Adipocyte (in vitro differentiated cells): ENCODE results near the gene SORD.
A peak's percentile ranks its signal among the peaks of the same experiment; 100 is the strongest.
"Not testable (repeated sequence)": the region's sequence is repeated elsewhere in the genome, so short reads cannot be mapped to it uniquely, and the experiment has no call there.

Source experiments
- DNase-seq: peaks from one replicate; pipeline ENCODE4 v3.0.0-alpha.2; 2015; ENCODE audit warnings: low read depth
- H3K27me3 ChIP-seq: replicated peaks from 2 replicates; pipeline ENCODE4 v1.7.0; 2013; ENCODE audit warnings: mild to moderate bottlenecking, low read length, moderate library complexity; ENCODE audit not compliant: control insufficient read depth, insufficient read depth
- H3K36me3 ChIP-seq: 2 replicates; pipeline ENCODE4 v1.7.0; 2013; ENCODE audit warnings: low read length, mild to moderate bottlenecking, moderate library complexity; ENCODE audit not compliant: control insufficient read depth, insufficient read depth, severe bottlenecking
- H3K4me1 ChIP-seq: 2 replicates; pipeline ENCODE4 v1.7.0; 2013; ENCODE audit warnings: mild to moderate bottlenecking, low read length, moderate library complexity; ENCODE audit not compliant: control insufficient read depth, insufficient read depth
- H3K4me3 ChIP-seq: 2 replicates; pipeline ENCODE4 v1.7.0; 2013; ENCODE audit warnings: mild to moderate bottlenecking, low read length, moderate library complexity
- H3K9ac ChIP-seq: 2 replicates; pipeline ENCODE4 v1.7.0; 2013; ENCODE audit warnings: mild to moderate bottlenecking, low read length, moderate library complexity
- H3K9me3 ChIP-seq: 2 replicates; pipeline ENCODE4 v1.7.0; 2013; ENCODE audit warnings: mild to moderate bottlenecking, low read length, moderate library complexity; ENCODE audit not compliant: control insufficient read depth

Gene SORD

DNA sequence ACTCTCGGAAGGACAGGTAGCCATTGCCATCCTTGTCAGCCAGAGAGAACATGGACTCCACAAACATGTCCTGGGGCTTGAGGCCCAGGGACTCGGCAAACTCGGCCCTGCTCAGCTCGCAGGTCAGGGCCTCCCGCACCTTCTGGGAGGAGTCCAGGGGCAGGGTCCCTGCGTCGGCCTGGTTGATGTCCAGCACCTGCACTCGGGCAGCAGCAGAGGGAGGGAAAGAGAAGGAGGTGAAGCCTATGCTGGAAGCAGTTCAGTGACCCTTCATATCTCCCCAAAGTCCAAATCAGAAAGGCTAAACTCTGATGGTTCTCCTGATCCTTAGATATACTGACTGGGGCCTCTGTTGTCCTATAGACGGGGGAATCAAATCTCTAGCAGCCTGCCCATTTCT, 81.2 kb downstream of the SORD start:
- not testable (repeated sequence) for H3K9ac ChIP-seq, H3K4me1 ChIP-seq, H3K36me3 ChIP-seq, H3K4me3 ChIP-seq, DNase-seq, H3K9me3 ChIP-seq
- H3K27me3 ChIP-seq, result peaks cover 57% of the 10 kb centered on the region

GRCh38 chr15:45105586-45105985, 82.6 kb downstream of the SORD start:
- H3K27me3 ChIP-seq, result peaks cover 59% of the 10 kb centered on the region

GRCh38 chr15:45106002-45106790, 83.2 kb downstream of the SORD start:
- no peak overlapping the region for H3K9ac ChIP-seq
- H3K27me3 ChIP-seq, result peaks cover 58% of the 10 kb centered on the region
- no peak for DNase-seq
- no peaks in the 10 kb centered on the region for H3K36me3 ChIP-seq
- H3K4me3 ChIP-seq, result no peak overlapping the region
- no peaks in the 10 kb centered on the region for H3K4me1 ChIP-seq
- H3K9me3 ChIP-seq, result no peaks in the 10 kb centered on the region

More at GRCh38 chr15:45105586-45105985, 82.6 kb downstream of the SORD start:
- H3K36me3 ChIP-seq, result no peaks in the 10 kb centered on the region
- H3K9ac ChIP-seq, result no peak overlapping the region
- no peaks in the 10 kb centered on the region for H3K9me3 ChIP-seq
- H3K4me1 ChIP-seq, result no peaks in the 10 kb centered on the region
- no peak for DNase-seq
- H3K4me3 ChIP-seq, result no peak overlapping the region

GRCh38 chr15:45107941-45108630, 85.1 kb downstream of the SORD start:
- Histone ChIP-seq H3K4me3 (no peak overlapping the region), H3K27me3 (peaks cover 61% of the 10 kb centered on the region), H3K36me3 (no peaks in the 10 kb centered on the region), H3K4me1 (peaks cover 4% of the 10 kb centered on the region), H3K9ac (no peak overlapping the region), H3K9me3 (no peaks in the 10 kb centered on the region)
- DNase-seq, result no peak

- H3K36me3 ChIP-seq, result no peaks in the 10 kb centered on the region
- no peak for DNase-seq
These were observed 87.3 kb downstream of the SORD start for GRCh38 chr15:45110256-45110820.

DNA sequence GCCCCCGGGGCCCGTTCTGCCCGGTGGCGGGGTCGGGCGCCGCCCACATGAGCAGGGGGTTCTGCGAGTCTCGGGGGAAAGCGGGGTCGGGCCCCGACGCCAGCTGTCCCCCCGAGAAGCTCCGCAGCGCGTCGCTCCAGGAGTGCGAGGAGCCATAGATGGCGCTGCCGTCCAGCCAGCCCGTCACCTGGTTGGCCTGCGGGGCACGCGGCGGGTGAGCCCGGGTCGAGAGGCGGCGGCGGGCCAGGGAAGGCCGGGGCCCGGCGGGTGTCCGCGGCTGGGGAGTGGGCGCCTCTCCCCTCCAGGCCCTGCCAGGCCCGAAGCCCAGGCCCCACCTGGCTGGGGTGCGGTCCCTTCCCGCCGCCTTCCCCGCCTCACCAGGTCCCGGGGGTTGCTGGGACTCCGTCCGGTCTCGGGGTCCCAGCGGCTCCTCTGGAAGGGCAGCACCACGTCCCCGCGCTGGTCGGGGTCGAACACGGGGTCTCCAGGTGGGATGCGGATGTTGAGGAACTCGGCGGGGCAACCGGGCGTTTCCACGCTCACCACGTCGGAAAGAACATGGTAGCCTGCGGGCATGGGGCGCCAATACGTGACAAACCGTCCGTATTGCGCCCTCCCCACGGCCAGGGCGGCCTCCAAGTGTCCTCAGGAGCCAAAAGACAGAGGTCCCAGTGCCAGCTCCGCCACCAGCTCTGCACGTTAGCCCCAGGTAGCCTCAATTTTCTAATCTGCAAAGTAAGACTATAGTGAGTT, 88.6 kb downstream of the SORD start:
- DNase-seq, result no peak
- Histone ChIP-seq H3K4me3 (no peak overlapping the region), H3K27me3 (peaks cover 76% of the 10 kb centered on the region), H3K4me1 (peaks cover 4% of the 10 kb centered on the region), H3K36me3 (no peaks in the 10 kb centered on the region), H3K9ac (no peak overlapping the region), H3K9me3 (no peaks in the 10 kb centered on the region)

More at GRCh38 chr15:45110256-45110820, 87.3 kb downstream of the SORD start:
- H3K27me3 ChIP-seq, result peaks cover 70% of the 10 kb centered on the region
- no peak overlapping the region for H3K4me3 ChIP-seq
- H3K9me3 ChIP-seq, result no peaks in the 10 kb centered on the region
- H3K9ac ChIP-seq, result no peak overlapping the region
- H3K4me1 ChIP-seq, result peaks cover 4% of the 10 kb centered on the region

DNA sequence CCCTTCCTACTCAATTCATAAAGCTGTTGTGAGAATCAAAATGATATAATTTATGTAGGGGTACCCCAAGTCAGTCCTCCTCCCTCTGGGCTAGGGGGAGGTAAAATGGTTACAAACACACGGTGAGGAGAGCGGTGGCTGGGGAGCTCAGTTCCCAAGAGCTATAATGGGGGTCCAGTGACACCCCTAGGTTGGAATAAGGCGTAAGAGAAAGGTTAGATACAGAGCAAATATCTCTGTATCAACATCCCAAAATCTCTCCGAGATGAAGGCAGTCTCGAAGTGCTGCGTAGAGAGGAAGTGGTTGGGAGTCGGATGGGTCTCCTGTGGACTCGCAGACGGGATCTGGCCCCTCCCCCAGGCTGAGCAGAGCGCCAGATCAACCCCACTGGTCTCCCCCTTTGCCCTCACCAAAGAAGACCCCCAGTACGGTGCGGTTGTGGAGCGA, 89.2 kb downstream of the SORD start:
- no peak for DNase-seq
- Histone ChIP-seq H3K36me3 (no peaks in the 10 kb centered on the region), H3K9ac (no peak overlapping the region), H3K4me3 (no peak overlapping the region), H3K9me3 (no peaks in the 10 kb centered on the region), H3K4me1 (peaks cover 4% of the 10 kb centered on the region), H3K27me3 (peaks cover 76% of the 10 kb centered on the region)

- DNase-seq, result no peak
- Histone ChIP-seq H3K27me3 (peaks cover 81% of the 10 kb centered on the region), H3K9ac (no peak overlapping the region), H3K4me3 (no peak overlapping the region), H3K36me3 (no peaks in the 10 kb centered on the region), H3K9me3 (no peaks in the 10 kb centered on the region), H3K4me1 (peaks cover 6% of the 10 kb centered on the region)
These were observed 89.8 kb downstream of the SORD start for GRCh38 chr15:45112591-45113379.

DNA sequence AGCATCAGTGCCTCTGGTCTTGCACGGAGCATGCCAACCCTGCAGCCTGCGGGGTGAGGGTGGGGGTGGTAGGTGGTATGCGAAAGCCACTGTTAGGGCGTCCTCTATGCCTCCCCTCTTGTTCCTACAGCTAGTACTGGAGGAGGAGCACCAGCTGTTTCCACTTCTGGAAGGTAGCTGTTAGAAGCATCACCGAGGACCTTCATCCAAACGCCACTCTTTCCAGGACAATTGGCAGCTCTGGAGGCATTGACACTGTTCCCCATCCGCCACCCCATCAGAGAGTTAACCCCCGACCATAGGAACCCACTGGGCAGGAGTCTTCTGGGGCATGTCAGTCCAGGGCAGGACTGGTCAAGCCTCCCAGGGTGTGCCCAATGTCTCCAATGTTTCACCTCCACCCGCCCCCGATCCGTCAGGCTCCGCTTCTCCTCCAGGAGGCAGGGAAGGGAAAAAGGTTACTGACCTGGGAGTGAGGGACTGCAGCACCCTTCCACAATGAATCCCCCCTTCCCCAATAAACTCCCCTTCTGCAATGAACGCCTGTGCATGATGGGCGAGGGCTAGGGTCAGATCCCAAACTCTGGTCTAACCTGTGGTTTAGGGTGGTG, 90.5 kb downstream of the SORD start:
- Histone ChIP-seq H3K27me3 (peaks cover 81% of the 10 kb centered on the region), H3K4me3 (no peak overlapping the region), H3K9me3 (no peaks in the 10 kb centered on the region), H3K36me3 (no peaks in the 10 kb centered on the region), H3K4me1 (peaks cover 7% of the 10 kb centered on the region), H3K9ac (no peak overlapping the region)
- DNase-seq, result no peak

- DNase-seq, result peak; percentile 31
- H3K4me3 ChIP-seq, result no peak within 1 kb of the TSS
These were observed 91.2 kb downstream of the SORD start, which contains the start of the genes DUOX2 and DUOXA2 for GRCh38 chr15:45114076-45114750. Gene DUOX2 (minus strand): TSS chr15:45114172. CDS start chr15:45113411, 761 bp downstream. Gene DUOXA2 (plus strand): TSS chr15:45114326. CDS start chr15:45114606, 280 bp downstream.

More at GRCh38 chr15:45114076-45114750, 91.2 kb downstream of the SORD start, which contains the start of the genes DUOX2 and DUOXA2:
- H3K9me3 ChIP-seq, result no peaks in the 10 kb centered on the region
- peaks cover 7% of the 10 kb centered on the region for H3K4me1 ChIP-seq
- peaks cover 77% of the 10 kb centered on the region for H3K27me3 ChIP-seq
- no peak within 1 kb of the TSS for H3K9ac ChIP-seq
- no peaks in the 10 kb centered on the region for H3K36me3 ChIP-seq
